Ovary (tissue), 3 donors: ENCODE measurements around the gene OAS2.

Experiments
- EP300 ChIP-seq: sonication (generic); formaldehyde crosslinking; IDR thresholded peaks from one replicate; pipeline ENCODE4 v1.6.1; 2017; ENCODE audit warnings: antibody characterized with exemption
- POLR2A ChIP-seq: fragments of 450-650 bp; IDR thresholded peaks from one replicate; pipeline ENCODE4 v1.6.1; 2017; ENCODE audit warnings: antibody characterized with exemption, mild to moderate bottlenecking, moderate library complexity
- TF ChIP-seq, protein P1 (sequence below), 3 donors: fragments of 450-650 bp in 2 of 3; fragments of 200-600 bp in 1 of 3; IDR thresholded peaks; one replicate each; pipeline versions ENCODE4 v1.5.1 to v1.8.0; 2016 to 2022; ENCODE audit warnings: antibody characterized with exemption in 3 of 3, mild to moderate bottlenecking in 1 of 3
- donor health status: DM: no; HTN: no; CAD: no.

- TF ChIP-seq, protein P1, sequence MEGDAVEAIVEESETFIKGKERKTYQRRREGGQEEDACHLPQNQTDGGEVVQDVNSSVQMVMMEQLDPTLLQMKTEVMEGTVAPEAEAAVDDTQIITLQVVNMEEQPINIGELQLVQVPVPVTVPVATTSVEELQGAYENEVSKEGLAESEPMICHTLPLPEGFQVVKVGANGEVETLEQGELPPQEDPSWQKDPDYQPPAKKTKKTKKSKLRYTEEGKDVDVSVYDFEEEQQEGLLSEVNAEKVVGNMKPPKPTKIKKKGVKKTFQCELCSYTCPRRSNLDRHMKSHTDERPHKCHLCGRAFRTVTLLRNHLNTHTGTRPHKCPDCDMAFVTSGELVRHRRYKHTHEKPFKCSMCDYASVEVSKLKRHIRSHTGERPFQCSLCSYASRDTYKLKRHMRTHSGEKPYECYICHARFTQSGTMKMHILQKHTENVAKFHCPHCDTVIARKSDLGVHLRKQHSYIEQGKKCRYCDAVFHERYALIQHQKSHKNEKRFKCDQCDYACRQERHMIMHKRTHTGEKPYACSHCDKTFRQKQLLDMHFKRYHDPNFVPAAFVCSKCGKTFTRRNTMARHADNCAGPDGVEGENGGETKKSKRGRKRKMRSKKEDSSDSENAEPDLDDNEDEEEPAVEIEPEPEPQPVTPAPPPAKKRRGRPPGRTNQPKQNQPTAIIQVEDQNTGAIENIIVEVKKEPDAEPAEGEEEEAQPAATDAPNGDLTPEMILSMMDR (IDR thresholded peaks at IDR 0.05) = no peak
- TF ChIP-seq EP300 (no peak), POLR2A (no peak)
These were observed 38.5 kb downstream of the OAS2 start for GRCh38 chr12:113016796-113017195.
